Measurements from ENCODE around the gene LIPC.

DNA sequence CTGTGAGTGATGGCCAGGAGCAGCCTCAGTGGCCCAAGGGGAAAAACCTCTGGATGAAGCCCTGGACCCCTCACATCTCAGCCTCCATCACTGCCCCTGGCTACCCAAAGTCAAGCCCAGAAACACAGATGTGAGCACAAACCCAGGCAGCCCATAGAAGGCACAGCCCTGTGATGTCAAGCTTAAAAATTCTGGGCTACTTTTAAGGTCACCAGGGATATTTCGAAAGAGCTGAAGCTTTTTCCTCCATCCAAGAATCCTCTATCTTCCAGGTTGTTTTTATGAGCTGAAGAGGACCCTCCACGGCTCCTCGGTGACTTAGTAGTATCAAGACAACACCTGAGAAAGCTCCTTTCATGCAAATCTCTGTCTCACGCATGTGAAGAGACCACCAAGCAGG is 11.5 kb downstream of the LIPC start:
- TF ChIP-seq, protein P1, sequence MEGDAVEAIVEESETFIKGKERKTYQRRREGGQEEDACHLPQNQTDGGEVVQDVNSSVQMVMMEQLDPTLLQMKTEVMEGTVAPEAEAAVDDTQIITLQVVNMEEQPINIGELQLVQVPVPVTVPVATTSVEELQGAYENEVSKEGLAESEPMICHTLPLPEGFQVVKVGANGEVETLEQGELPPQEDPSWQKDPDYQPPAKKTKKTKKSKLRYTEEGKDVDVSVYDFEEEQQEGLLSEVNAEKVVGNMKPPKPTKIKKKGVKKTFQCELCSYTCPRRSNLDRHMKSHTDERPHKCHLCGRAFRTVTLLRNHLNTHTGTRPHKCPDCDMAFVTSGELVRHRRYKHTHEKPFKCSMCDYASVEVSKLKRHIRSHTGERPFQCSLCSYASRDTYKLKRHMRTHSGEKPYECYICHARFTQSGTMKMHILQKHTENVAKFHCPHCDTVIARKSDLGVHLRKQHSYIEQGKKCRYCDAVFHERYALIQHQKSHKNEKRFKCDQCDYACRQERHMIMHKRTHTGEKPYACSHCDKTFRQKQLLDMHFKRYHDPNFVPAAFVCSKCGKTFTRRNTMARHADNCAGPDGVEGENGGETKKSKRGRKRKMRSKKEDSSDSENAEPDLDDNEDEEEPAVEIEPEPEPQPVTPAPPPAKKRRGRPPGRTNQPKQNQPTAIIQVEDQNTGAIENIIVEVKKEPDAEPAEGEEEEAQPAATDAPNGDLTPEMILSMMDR (IDR thresholded peaks at IDR 0.05; ENCODE audit: extremely low read depth in 1 of 2, insufficient read depth in 1 of 2, low read depth in 1 of 2, low read length in 2 of 2), result no peak
- no peak for TF ChIP-seq MYC (IDR thresholded peaks at IDR 0.05; ENCODE audit: low read depth, low read length)

Measured in endothelial cell of umbilical vein (primary cell).